ENCODE data around the gene DHFR2. TPM values are rescaled to one million over a fixed set of nuclear protein-coding genes. Genes with fewer than 3 reads are reported as not detected.

The DHFR2 gene
- total RNA-seq, 2 experiments from 2014 or later = 6.3 to 8.1 TPM

DNA sequence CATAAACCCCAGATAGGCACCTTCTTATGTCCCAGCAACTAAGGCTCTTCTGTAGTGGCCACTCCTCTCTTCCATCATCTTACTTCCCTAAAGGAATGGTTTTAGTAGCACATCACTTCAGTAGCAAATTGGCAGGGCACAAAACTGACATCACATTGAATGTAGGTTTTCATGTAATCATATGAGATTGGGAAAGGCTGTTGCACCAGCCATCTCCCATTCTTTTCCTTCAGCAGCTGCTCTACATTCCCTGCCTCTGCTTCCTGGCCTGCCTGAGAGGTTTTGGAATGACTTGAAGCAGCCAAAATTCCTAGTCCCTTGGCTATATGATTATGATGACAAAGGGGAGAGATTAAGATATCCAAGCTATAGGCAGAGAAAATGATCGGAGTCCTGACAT, 36.6 kb upstream of the DHFR2 start:
- no peaks in the 10 kb centered on the region for H3K27me3 Mint-ChIP-seq
- ATAC-seq (no peak), DNase-seq (no peak)
- peaks cover 31% of the 10 kb centered on the region for H3K36me3 Mint-ChIP-seq (ENCODE audit: low read depth)
- no peak overlapping the region for H3K4me3 Mint-ChIP-seq
- intact Hi-C loops (cut with micrococcal nuclease) = no loop called here
- no peaks in the 10 kb centered on the region for H3K4me1 Mint-ChIP-seq (ENCODE audit: low read depth)
- no peak overlapping the region for H3K27ac Mint-ChIP-seq
- CTCF ChIA-PET = no interaction called here
- POLR2A ChIA-PET = no interaction called here
- TF ChIP-seq, protein P1, sequence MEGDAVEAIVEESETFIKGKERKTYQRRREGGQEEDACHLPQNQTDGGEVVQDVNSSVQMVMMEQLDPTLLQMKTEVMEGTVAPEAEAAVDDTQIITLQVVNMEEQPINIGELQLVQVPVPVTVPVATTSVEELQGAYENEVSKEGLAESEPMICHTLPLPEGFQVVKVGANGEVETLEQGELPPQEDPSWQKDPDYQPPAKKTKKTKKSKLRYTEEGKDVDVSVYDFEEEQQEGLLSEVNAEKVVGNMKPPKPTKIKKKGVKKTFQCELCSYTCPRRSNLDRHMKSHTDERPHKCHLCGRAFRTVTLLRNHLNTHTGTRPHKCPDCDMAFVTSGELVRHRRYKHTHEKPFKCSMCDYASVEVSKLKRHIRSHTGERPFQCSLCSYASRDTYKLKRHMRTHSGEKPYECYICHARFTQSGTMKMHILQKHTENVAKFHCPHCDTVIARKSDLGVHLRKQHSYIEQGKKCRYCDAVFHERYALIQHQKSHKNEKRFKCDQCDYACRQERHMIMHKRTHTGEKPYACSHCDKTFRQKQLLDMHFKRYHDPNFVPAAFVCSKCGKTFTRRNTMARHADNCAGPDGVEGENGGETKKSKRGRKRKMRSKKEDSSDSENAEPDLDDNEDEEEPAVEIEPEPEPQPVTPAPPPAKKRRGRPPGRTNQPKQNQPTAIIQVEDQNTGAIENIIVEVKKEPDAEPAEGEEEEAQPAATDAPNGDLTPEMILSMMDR (IDR thresholded peaks at IDR 0.05) = no peak
- no peaks in the 10 kb centered on the region for H3K9me3 Mint-ChIP-seq

DNA sequence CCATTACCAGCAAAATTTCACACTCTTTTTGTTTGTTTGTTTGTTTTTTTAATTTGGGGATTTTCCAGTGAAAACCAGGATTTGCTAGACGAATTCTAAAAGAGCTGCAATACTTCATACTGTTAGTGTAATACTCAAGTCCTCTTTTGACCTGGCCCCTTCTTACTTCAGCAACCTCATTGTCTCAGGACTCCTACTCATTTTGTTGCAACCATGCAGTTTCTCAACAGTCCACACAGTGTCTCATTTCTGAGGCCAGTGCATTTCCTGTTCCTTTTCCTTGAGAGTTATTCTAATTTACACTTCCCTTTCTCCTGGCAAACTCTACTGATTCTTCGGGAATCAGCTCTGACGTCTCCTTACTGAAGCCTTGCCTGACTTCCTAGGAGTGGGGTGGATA, 35.7 kb upstream of the DHFR2 start:
- POLR2A ChIA-PET = no interaction called here

DNA sequence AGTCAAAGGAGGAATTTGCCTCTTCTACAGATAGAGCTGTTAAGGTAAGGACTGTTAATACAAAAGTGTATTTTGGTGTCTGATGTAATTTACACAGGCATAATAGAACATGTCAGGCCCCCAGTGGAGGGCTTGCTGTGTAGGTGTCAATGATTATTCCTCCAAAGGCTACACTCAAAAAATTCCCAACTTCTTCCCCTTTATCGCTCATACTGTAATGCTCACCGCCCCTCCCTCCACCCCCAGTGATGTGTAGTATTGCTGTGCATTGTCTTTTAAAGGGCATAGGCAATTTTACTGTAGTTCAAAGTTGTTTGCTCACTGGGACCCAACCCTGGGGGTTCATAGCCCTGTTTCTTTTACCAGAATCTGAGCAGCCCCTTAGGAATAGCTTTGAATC, 32.4 kb upstream of the DHFR2 start:
- Mint-ChIP-seq H3K9me3 (no peaks in the 10 kb centered on the region), H3K4me3 (no peak overlapping the region), H3K4me1 (ENCODE audit: low read depth) (no peaks in the 10 kb centered on the region), H3K36me3 (ENCODE audit: low read depth) (peaks cover 43% of the 10 kb centered on the region), H3K27me3 (no peaks in the 10 kb centered on the region), H3K27ac (no peak overlapping the region)
- TF ChIP-seq, protein P1 (IDR thresholded peaks at IDR 0.05) = no peak
- ChIA-PET CTCF (no interaction called here), POLR2A (interaction anchor here (1.4 kb wide), 1 partner anchor 25 kb away, joined by 3 read pairs; no protein-coding TSS in a partner anchor)
- no peak for ATAC-seq
- DNase-seq = no peak
- intact Hi-C loops (cut with micrococcal nuclease) = no loop called here

More for the DNA sequence above, 35.7 kb upstream of the DHFR2 start:
- H3K27me3 Mint-ChIP-seq = no peaks in the 10 kb centered on the region
- CTCF ChIA-PET = interaction anchor here (0.6 to 0.8 kb wide), 2 partner anchors 40 to 90 kb away, joined by 3 read pairs; no protein-coding TSS in a partner anchor
- DNase-seq (no peak), ATAC-seq (no peak)
- H3K4me1 Mint-ChIP-seq (ENCODE audit: low read depth) = no peaks in the 10 kb centered on the region
- TF ChIP-seq, protein P1 (IDR thresholded peaks at IDR 0.05) = no peak
- no peak overlapping the region for H3K4me3 Mint-ChIP-seq
- H3K36me3 Mint-ChIP-seq (ENCODE audit: low read depth) = peaks cover 31% of the 10 kb centered on the region
- H3K9me3 Mint-ChIP-seq = no peaks in the 10 kb centered on the region
- H3K27ac Mint-ChIP-seq = peak overlapping the region; percentile 6
- intact Hi-C loops (cut with micrococcal nuclease) = no loop called here

DNA sequence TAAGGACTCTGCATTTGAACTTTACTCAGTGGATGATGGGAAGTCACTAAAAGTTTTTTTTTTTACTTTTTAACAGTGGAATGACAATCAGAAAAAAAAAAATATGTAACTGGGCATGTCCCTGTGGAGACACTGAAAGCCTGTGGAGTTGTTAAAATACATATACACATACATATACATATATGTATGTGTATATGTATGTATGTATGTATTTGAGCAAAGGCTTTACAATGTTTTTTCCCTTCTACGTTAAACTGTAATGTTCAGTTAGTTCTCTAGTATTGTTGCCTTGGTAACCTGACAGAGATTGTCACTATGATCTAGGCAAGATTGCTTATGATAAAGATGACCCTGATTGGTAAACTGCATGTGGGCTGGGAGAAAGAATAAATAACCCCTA, 30.4 kb upstream of the DHFR2 start:
- ChIA-PET CTCF (no interaction called here), POLR2A (no interaction called here)
- H3K9me3 Mint-ChIP-seq = no peaks in the 10 kb centered on the region
- ATAC-seq = no peak
- no peak for DNase-seq
- intact Hi-C loops (cut with micrococcal nuclease) = no loop called here
- no peak overlapping the region for H3K27ac Mint-ChIP-seq
- H3K27me3 Mint-ChIP-seq = no peaks in the 10 kb centered on the region
- H3K4me3 Mint-ChIP-seq = no peak overlapping the region
- TF ChIP-seq, protein P1 (IDR thresholded peaks at IDR 0.05) = no peak
- H3K4me1 Mint-ChIP-seq (ENCODE audit: low read depth) = no peaks in the 10 kb centered on the region
- peaks cover 46% of the 10 kb centered on the region for H3K36me3 Mint-ChIP-seq (ENCODE audit: low read depth)

DNA sequence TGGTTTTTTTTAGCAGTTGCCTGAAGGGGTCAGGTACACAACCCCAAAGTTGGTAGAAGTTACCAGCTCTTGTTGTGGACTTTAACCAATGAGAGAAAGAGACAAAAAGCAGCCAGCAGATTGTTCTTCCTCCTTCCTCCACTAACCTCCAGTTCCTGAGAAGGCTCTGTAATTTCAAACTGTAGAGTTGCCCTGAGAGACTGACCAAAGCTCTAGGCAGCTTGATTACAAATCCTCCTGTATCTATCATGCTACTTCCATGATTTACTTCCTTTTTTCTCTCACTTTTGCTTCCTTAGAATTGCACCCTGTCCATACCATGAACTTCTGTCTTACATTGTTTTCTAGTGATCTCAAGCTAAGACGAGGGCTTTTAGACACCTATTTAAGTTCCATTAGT, 29.4 kb upstream of the DHFR2 start:
- TF ChIP-seq, protein P1 (IDR thresholded peaks at IDR 0.05) = no peak
- H3K36me3 Mint-ChIP-seq (ENCODE audit: low read depth) = peaks cover 44% of the 10 kb centered on the region
- no peak overlapping the region for H3K27ac Mint-ChIP-seq
- ATAC-seq (no peak), DNase-seq (no peak)
- intact Hi-C loops (cut with micrococcal nuclease) = no loop called here
- no peaks in the 10 kb centered on the region for H3K9me3 Mint-ChIP-seq
- POLR2A ChIA-PET = no interaction called here
- H3K4me3 Mint-ChIP-seq = no peak overlapping the region
- CTCF ChIA-PET = interaction anchor here (1.0 kb wide), 2 partner anchors 10 to 42 kb away, joined by 3 read pairs; no protein-coding TSS in a partner anchor
- H3K4me1 Mint-ChIP-seq (ENCODE audit: low read depth) = no peaks in the 10 kb centered on the region
- H3K27me3 Mint-ChIP-seq = no peaks in the 10 kb centered on the region

All from activated CD8-positive, alpha-beta T cell treated with anti-CD3 and anti-CD28 coated beads for 36 hours (primary cell).